GM12878 (cell line): Measurements from ENCODE around the gene SLC30A4.

Experiments
- BRCA1 ChIP-seq: IDR thresholded peaks from 2 replicates; pipeline ENCODE4 v1.6.1; 2011; ENCODE audit warnings: low read depth, low read length, improper control_type of control experiment
- CBFB ChIP-seq: IDR thresholded peaks from 2 replicates; pipeline ENCODE4 v1.6.1; 2016; ENCODE audit warnings: antibody characterized with exemption, low read depth
- EED ChIP-seq: sonication (generic); IDR thresholded peaks from 2 replicates; pipeline ENCODE4 v1.6.1; 2016; ENCODE audit warnings: antibody characterized with exemption, low read depth
- GATAD2B ChIP-seq: fragments of 450-650 bp; conservative IDR thresholded peaks from 2 replicates; pipeline ENCODE4 v1.6.1; 2017; ENCODE audit warnings: low read depth, mild to moderate bottlenecking, moderate library complexity
- HDAC2 ChIP-seq: fragments of 200-600 bp; sonication (generic); IDR thresholded peaks from 2 replicates; pipeline ENCODE4 v1.6.1; 2017
- KLF5 ChIP-seq: fragments of 450-650 bp; IDR thresholded peaks from 2 replicates; pipeline ENCODE4 v1.6.1; 2014; ENCODE audit warnings: mild to moderate bottlenecking; ENCODE audit not compliant: partially characterized antibody
- POLR2A ChIP-seq: IDR thresholded peaks from 2 replicates; pipeline ENCODE4 v1.6.1; 2011; ENCODE audit warnings: low read depth, mild to moderate bottlenecking, low read length
- SIN3A ChIP-seq: IDR thresholded peaks from 2 replicates; pipeline ENCODE4 v1.6.1; 2012; ENCODE audit warnings: low read depth, low read length, improper control_type of control experiment
- SREBF2 ChIP-seq: IDR thresholded peaks from 2 replicates; pipeline ENCODE4 v1.6.1; 2012; ENCODE audit warnings: mild to moderate bottlenecking, low read length
- STAT3 ChIP-seq: IDR thresholded peaks from 2 replicates; pipeline ENCODE4 v1.6.1; 2011; ENCODE audit warnings: low read depth, low read length, improper control_type of control experiment
- ZNF622 ChIP-seq: fragments of 450-650 bp; IDR thresholded peaks from 2 replicates; pipeline ENCODE4 v1.6.1; 2017; ENCODE audit warnings: mild to moderate bottlenecking, inconsistent platforms
- TF ChIP-seq, protein P1 (sequence below), 3 experiments: IDR thresholded peaks in 2 of 3; conservative IDR thresholded peaks in 1 of 3; 2 replicates each; pipeline ENCODE4 v1.5.1; 2011; ENCODE audit warnings: low read depth in 3 of 3, low read length in 3 of 3, mild to moderate bottlenecking in 3 of 3, control low read depth in 2 of 3, moderate library complexity in 2 of 3, inconsistent platforms in 1 of 3, mixed read lengths in 1 of 3; ENCODE audit not compliant: control insufficient read depth in 2 of 3, insufficient read depth in 1 of 3; ENCODE audit errors: extremely low read depth in 1 of 3
- TF ChIP-seq, protein P2 (sequence below): fragments of 450-650 bp; IDR thresholded peaks from 2 replicates; pipeline ENCODE4 v1.6.1; 2016; ENCODE audit warnings: mild to moderate bottlenecking, moderate library complexity, borderline replicate concordance

DNA sequence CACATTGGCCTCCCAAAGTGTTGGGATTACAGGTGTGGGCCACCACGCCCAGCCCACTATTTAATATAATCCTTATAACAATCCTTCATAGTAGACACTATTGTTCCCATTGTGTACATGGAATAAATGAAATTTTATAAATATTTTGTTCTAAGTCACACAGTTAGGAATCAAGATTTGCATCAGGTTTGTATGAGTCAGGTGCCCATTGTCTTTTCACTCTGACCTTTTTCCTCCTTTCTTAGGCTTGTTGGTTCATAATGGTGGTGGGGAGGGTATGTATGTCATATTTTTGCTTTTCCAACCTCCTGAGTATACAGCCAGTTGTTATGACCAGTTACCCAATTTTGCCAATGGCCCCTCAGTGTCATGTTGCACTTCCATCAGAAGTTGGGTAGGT lies 18.0 kb upstream of the SLC30A4 start:
- TF ChIP-seq, protein P1, sequence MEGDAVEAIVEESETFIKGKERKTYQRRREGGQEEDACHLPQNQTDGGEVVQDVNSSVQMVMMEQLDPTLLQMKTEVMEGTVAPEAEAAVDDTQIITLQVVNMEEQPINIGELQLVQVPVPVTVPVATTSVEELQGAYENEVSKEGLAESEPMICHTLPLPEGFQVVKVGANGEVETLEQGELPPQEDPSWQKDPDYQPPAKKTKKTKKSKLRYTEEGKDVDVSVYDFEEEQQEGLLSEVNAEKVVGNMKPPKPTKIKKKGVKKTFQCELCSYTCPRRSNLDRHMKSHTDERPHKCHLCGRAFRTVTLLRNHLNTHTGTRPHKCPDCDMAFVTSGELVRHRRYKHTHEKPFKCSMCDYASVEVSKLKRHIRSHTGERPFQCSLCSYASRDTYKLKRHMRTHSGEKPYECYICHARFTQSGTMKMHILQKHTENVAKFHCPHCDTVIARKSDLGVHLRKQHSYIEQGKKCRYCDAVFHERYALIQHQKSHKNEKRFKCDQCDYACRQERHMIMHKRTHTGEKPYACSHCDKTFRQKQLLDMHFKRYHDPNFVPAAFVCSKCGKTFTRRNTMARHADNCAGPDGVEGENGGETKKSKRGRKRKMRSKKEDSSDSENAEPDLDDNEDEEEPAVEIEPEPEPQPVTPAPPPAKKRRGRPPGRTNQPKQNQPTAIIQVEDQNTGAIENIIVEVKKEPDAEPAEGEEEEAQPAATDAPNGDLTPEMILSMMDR (IDR thresholded peaks at IDR 0.05 in 2 of 3, conservative IDR thresholded peaks at IDR 0.05 in 1 of 3; ENCODE audit: control insufficient read depth in 2 of 3, extremely low read depth in 1 of 3, insufficient read depth in 1 of 3, low read depth in 3 of 3, low read length in 3 of 3) = no peak
- TF ChIP-seq BRCA1 (no peak), KLF5 (no peak), GATAD2B (no peak), SREBF2 (no peak), CBFB (no peak), HDAC2 (no peak), STAT3 (no peak), ZNF622 (no peak), SIN3A (no peak), EED (no peak), POLR2A (no peak)
- TF ChIP-seq, protein P2, sequence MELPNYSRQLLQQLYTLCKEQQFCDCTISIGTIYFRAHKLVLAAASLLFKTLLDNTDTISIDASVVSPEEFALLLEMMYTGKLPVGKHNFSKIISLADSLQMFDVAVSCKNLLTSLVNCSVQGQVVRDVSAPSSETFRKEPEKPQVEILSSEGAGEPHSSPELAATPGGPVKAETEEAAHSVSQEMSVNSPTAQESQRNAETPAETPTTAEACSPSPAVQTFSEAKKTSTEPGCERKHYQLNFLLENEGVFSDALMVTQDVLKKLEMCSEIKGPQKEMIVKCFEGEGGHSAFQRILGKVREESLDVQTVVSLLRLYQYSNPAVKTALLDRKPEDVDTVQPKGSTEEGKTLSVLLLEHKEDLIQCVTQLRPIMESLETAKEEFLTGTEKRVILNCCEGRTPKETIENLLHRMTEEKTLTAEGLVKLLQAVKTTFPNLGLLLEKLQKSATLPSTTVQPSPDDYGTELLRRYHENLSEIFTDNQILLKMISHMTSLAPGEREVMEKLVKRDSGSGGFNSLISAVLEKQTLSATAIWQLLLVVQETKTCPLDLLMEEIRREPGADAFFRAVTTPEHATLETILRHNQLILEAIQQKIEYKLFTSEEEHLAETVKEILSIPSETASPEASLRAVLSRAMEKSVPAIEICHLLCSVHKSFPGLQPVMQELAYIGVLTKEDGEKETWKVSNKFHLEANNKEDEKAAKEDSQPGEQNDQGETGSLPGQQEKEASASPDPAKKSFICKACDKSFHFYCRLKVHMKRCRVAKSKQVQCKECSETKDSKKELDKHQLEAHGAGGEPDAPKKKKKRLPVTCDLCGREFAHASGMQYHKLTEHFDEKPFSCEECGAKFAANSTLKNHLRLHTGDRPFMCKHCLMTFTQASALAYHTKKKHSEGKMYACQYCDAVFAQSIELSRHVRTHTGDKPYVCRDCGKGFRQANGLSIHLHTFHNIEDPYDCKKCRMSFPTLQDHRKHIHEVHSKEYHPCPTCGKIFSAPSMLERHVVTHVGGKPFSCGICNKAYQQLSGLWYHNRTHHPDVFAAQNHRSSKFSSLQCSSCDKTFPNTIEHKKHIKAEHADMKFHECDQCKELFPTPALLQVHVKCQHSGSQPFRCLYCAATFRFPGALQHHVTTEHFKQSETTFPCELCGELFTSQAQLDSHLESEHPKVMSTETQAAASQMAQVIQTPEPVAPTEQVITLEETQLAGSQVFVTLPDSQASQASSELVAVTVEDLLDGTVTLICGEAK = no peak
